ENCODE measurements around the gene SERGEF.

Gene SERGEF

GRCh38 chr11:17852246-17852645, 160.6 kb downstream of the SERGEF start:
- no peak for DNase-seq

GRCh38 chr11:17851697-17852096, 161.2 kb downstream of the SERGEF start:
- no peak for DNase-seq

DNA sequence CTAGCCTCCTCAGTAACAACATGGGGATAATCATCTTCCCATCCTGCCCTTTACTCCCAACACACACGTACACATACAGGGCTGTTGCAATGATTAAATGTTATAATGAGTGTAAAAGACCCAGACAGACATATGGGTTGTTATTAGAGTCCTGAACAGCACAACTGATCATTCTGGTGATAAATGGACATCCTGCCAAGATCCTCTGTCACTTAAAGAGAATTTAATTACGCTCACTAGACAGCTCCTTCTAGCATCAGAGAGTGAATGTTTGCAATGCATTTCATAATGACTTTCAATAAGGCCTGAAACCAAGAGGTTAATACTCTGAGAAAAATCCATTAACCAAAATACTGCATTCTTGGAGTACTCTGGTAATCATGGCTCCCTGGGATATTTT, 162.5 kb downstream of the SERGEF start:
- DNase-seq: no peak

- no peak for DNase-seq
Measured at GRCh38 chr11:17848715-17849114, 164.1 kb downstream of the SERGEF start.

DNA sequence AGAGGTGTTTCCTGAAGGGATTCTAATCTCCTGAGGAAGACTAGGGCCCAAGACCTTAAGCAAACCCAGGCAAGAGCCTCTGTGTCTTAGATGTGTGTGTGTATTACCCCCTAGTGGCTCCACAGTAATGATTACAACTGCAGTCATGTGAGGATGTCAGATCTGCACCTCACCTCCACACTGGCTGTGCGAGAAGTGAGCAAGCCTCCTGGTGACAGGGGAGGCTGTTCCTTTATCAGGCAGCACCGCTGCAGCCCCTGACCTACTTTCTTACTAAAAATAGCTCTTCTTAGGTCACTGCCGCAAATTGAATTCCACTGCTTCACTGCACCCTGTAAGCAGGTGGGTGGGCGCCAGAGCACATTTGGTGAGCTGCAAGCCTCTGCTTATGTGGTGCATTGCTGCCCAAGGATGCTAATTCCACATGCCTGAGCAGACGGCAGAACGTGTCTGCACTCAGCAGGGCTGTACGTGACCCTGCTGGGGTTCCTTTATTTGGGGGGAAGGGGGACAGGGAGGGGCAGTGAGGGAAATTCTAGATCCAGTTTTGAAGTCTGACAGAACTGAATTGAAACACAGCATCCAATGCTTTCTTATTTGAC, 165.9 kb downstream of the SERGEF start:
- DNase-seq: no peak

DNA sequence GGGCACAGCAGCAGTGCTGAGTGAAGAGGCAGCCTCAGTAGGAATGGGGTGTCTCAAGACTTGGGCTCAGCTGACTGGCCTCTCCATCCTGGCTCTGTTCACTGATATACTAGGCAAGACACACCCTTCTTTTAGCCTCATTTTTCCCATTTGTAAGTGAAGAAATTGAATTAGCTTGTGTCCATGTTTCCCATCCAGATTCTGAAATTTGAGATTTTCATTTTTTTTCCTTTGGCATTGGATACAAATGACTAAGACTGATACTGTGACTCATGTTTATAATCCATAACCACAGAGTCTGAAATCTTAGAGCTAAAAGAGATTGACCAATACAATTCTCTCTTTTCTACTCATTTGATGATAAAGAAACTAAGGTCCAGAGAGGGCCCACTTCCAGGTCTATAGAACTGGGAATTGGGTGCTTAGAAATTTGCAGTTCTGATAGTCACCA, 167.4 kb downstream of the SERGEF start:
- no peak for DNase-seq

DNA sequence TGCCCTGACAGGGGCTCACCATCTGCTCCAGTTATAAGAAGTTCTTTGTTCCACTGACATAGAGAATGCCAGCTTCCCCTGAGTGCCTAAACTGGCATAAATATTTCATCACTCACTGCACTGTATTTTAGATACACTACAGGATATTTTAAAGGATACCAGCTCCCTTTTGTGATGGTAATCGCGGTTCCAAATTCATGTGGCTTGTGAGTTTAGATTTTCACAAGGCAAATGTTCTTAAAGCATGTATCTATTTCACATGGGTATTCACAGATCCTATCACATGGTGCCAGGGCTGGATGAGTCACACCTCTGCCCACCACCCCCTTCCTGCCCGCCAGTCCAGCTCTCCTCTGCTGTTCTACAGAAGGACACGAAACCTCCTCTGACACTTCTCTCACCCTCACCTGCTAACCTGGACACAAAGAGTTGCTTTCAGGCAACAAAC, 172.7 kb downstream of the SERGEF start:
- DNase-seq: no peak

DNA sequence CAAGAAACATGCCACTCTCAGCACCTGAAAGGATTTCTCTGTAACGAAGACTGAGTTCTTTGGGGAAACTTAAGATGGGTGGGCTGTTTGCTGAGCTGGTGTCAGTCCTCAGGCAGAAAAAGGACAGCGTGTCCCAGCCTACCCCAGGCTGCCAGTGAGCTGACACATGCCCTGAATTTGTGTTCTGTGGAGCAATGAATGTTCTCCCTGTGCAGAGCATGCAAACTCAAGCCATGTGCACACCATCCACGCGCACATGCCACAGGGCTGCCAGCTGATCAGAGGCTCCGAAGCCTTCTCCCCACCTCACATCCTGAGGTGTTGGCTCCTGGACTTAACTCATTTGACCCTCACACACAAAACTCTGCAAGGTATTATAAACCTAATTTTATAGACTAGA, 173.4 kb downstream of the SERGEF start:
- no peak for DNase-seq

- DNase-seq: no peak
Measured at GRCh38 chr11:17838102-17838501, 174.7 kb downstream of the SERGEF start.

- no peak for DNase-seq
Measured at GRCh38 chr11:17831883-17832282, 181.0 kb downstream of the SERGEF start.

- no peak for DNase-seq
Measured at GRCh38 chr11:17831228-17831627, 181.6 kb downstream of the SERGEF start.

DNA sequence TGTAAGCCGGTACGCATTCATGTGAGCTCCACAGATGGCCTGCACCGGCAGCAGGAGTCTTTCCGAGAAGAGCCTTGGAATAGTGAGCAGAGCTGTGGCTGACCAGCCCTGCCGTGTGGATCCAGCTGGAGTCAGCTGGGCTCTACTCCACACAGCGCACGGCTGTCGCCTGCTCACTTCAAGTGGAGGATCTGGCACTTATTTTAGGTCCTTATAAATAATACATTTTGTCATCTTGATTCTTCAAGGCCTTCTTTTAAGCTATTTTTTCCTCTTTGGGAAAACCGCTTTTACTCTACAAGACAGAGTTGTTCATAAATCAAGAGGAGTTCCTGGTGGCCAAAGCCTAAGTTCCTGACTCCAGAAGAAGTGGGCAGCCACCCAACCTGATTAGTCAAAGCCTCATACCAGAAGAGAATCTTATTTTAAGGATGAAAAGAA, 184.5 kb downstream of the SERGEF start:
- DNase-seq: no peak

- DNase-seq: no peak
Measured at GRCh38 chr11:17827006-17827405, 185.8 kb downstream of the SERGEF start.

GRCh38 chr11:17822401-17822781, 190.5 kb downstream of the SERGEF start:
- no peak for DNase-seq

GRCh38 chr11:17821648-17822400, 191.0 kb downstream of the SERGEF start:
- DNase-seq: no peak

GRCh38 chr11:17816232-17816931, 196.5 kb downstream of the SERGEF start:
- no peak for DNase-seq

GRCh38 chr11:17814546-17814945, 198.3 kb downstream of the SERGEF start:
- DNase-seq: no peak

DNA sequence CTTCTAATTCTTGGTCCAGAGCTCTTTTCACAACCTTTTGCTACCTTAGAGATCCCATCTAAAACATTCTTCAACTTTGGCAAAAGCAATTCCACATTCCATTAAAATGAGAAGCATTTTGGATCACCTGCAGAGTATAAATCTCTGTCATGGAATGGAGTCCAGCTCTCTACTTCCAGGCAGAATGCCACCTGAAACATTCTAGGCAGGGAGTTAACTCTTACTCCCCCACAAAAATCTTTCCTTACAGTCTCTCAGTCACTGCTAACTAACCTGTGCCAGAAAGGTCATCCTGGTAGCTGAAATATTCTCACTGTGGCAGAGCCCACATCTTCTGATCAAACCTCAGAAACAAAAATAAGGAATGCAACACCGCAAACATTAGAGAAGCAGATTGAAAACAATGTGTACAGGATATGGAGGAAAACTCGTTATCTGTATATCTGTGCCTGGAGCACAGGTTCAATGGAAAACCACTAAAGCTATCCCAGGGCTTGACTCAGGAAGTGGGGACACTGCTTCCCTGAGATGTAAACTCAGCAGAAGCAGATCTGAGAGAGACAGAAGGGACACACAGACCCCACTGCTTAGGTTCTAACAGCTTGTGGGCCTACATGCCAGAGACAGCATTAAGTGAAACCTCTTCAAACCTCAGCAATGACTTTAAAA, 199.3 kb downstream of the SERGEF start:
- DNase-seq: no peak

GRCh38 chr11:17812865-17813187, 200.0 kb downstream of the SERGEF start:
- DNase-seq: no peak

DNA sequence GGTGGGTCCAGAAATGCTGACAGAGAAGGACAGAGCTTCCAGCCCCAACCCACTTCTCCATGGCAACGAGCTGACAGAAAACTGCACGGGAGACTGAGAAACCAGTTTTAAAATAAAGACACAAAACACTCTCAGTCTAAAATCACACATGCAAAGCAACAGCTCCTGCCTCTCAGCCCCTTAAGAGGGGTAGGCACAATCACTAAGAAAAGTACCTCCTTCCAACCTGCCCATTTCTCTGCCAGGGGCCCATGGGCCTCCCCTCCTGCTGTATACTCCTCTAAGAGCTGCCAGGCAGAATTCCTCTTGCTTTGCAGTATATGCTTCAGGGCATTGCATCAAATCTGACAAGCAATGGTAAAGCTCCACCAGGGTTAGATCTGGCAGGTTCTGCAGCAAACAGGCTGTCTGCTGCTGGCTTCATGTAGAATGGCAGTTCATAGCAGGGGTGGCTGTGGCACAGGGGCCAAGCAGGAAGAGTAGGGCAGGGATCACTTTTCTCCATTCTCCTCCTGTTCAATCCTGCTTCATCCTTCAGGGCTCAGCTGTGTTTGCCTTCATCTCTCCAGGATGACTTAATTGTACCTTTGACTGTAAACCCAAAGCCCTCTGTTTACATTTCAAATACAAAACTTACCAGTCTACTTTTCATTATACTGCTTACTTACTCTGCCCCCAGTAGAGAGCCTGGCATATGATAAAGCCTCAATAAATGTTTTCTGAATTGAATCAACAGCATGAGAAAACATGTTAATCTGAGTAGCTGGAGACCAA, 200.6 kb downstream of the SERGEF start:
- DNase-seq: no peak

DNA sequence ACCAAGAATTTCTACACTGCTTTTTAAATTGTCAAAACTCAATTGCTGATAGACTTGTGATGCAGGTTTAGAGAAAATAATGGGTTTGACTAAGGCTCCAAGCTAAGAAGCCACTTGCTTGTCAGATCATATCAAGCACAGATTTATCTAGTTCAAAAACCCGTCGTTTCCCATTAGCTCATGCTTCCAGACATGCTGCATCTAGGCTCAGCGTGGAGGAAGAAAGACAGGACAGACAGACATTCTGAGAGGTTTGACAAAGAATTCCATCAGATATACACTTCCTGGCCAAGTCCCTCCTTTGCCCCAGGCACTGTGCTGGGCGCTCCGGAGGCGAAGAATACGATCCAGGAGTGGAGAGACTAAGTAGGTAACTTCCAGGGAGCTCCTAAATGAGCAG, 201.5 kb downstream of the SERGEF start:
- DNase-seq: no peak

GRCh38 chr11:17810746-17811145, 202.1 kb downstream of the SERGEF start:
- no peak for DNase-seq

- no peak for DNase-seq
Measured at GRCh38 chr11:17810041-17810440, 202.8 kb downstream of the SERGEF start.
